Neuron (in vitro differentiated cells): ENCODE measurements around the gene NHSL1.

ENCODE experiments used
- H2AFZ ChIP-seq: one replicate; pipeline ENCODE4 v1.6.1; 2013; ENCODE audit warnings: low read depth, mild to moderate bottlenecking, inconsistent platforms, low read length, moderate library complexity
- H3K27me3 ChIP-seq: one replicate; pipeline ENCODE4 v1.6.1; 2013; ENCODE audit warnings: low read length; ENCODE audit not compliant: insufficient read depth
- H3K36me3 ChIP-seq: one replicate; pipeline ENCODE4 v1.6.1; 2013; ENCODE audit warnings: low read length; ENCODE audit not compliant: insufficient read depth
- H3K4me1 ChIP-seq: one replicate; pipeline ENCODE4 v1.6.1; 2013; ENCODE audit warnings: low read length; ENCODE audit not compliant: insufficient read depth
- H3K4me3 ChIP-seq: 2 replicates; pipeline ENCODE4 v1.5.1; 2013; ENCODE audit warnings: mild to moderate bottlenecking, low read length, moderate library complexity
- H3K9me3 ChIP-seq: one replicate; pipeline ENCODE4 v1.6.1; 2013; ENCODE audit warnings: low read length

Gene NHSL1

GRCh38 chr6:138515657-138516248 is 16.5 kb upstream of the NHSL1 start:
- no peaks in the 10 kb centered on the region for H3K27me3 ChIP-seq
- H2AFZ ChIP-seq, result no peak overlapping the region
- H3K4me3 ChIP-seq, result no peak overlapping the region
- peaks cover 23% of the 10 kb centered on the region for H3K4me1 ChIP-seq
- H3K36me3 ChIP-seq, result no peaks in the 10 kb centered on the region
- H3K9me3 ChIP-seq, result peaks cover 4% of the 10 kb centered on the region

- Histone ChIP-seq H3K4me1 (peaks cover 23% of the 10 kb centered on the region), H3K9me3 (peaks cover 4% of the 10 kb centered on the region), H3K36me3 (no peaks in the 10 kb centered on the region), H2AFZ (no peak overlapping the region), H3K4me3 (no peak overlapping the region), H3K27me3 (no peaks in the 10 kb centered on the region)
Measured at GRCh38 chr6:138514860-138515540, 15.7 kb upstream of the NHSL1 start.

GRCh38 chr6:138512609-138513008 is 13.3 kb upstream of the NHSL1 start:
- H3K4me3 ChIP-seq, result no peak overlapping the region
- H3K27me3 ChIP-seq, result no peaks in the 10 kb centered on the region
- H3K4me1 ChIP-seq, result peaks cover 42% of the 10 kb centered on the region
- H3K36me3 ChIP-seq, result no peaks in the 10 kb centered on the region
- H2AFZ ChIP-seq, result no peak overlapping the region
- H3K9me3 ChIP-seq, result peaks cover 1% of the 10 kb centered on the region

GRCh38 chr6:138510093-138510492 is 10.8 kb upstream of the NHSL1 start:
- no peaks in the 10 kb centered on the region for H3K27me3 ChIP-seq
- peaks cover 36% of the 10 kb centered on the region for H3K4me1 ChIP-seq
- H3K4me3 ChIP-seq, result no peak overlapping the region
- H3K9me3 ChIP-seq, result no peaks in the 10 kb centered on the region
- no peaks in the 10 kb centered on the region for H3K36me3 ChIP-seq
- H2AFZ ChIP-seq, result no peak overlapping the region

GRCh38 chr6:138509371-138509770 is 10.1 kb upstream of the NHSL1 start:
- Histone ChIP-seq H3K4me3 (no peak overlapping the region), H3K9me3 (no peaks in the 10 kb centered on the region), H3K4me1 (peaks cover 32% of the 10 kb centered on the region), H2AFZ (no peak overlapping the region), H3K27me3 (no peaks in the 10 kb centered on the region), H3K36me3 (no peaks in the 10 kb centered on the region)

GRCh38 chr6:138508676-138508988 is 9.3 kb upstream of the NHSL1 start:
- Histone ChIP-seq H3K4me3 (no peak overlapping the region), H2AFZ (no peak overlapping the region), H3K27me3 (no peaks in the 10 kb centered on the region), H3K4me1 (peaks cover 32% of the 10 kb centered on the region), H3K36me3 (no peaks in the 10 kb centered on the region), H3K9me3 (no peaks in the 10 kb centered on the region)

- Histone ChIP-seq H3K9me3 (no peaks in the 10 kb centered on the region), H3K4me3 (no peak overlapping the region), H3K27me3 (no peaks in the 10 kb centered on the region), H2AFZ (no peak overlapping the region), H3K4me1 (peaks cover 32% of the 10 kb centered on the region), H3K36me3 (no peaks in the 10 kb centered on the region)
Measured at GRCh38 chr6:138507977-138508675, 8.8 kb upstream of the NHSL1 start.

- H3K27me3 ChIP-seq, result no peaks in the 10 kb centered on the region
- peaks cover 35% of the 10 kb centered on the region for H3K4me1 ChIP-seq
- H3K9me3 ChIP-seq, result no peaks in the 10 kb centered on the region
- H3K36me3 ChIP-seq, result no peaks in the 10 kb centered on the region
- H2AFZ ChIP-seq, result no peak overlapping the region
- no peak overlapping the region for H3K4me3 ChIP-seq
Measured at GRCh38 chr6:138504764-138505689, 5.7 kb upstream of the NHSL1 start.

- no peaks in the 10 kb centered on the region for H3K27me3 ChIP-seq
- H3K4me1 ChIP-seq, result peaks cover 31% of the 10 kb centered on the region
- H2AFZ ChIP-seq, result no peak overlapping the region
- no peaks in the 10 kb centered on the region for H3K9me3 ChIP-seq
- H3K36me3 ChIP-seq, result no peaks in the 10 kb centered on the region
- no peak overlapping the region for H3K4me3 ChIP-seq
Measured at GRCh38 chr6:138503881-138504680, 4.8 kb upstream of the NHSL1 start.

GRCh38 chr6:138502546-138502945 is 3.3 kb upstream of the NHSL1 start:
- peaks cover 32% of the 10 kb centered on the region for H3K4me1 ChIP-seq
- no peaks in the 10 kb centered on the region for H3K9me3 ChIP-seq
- no peaks in the 10 kb centered on the region for H3K27me3 ChIP-seq
- no peaks in the 10 kb centered on the region for H3K36me3 ChIP-seq
- H3K4me3 ChIP-seq, result no peak overlapping the region
- no peak overlapping the region for H2AFZ ChIP-seq

- Histone ChIP-seq H3K4me3 (no peak overlapping the region), H3K4me1 (peaks cover 42% of the 10 kb centered on the region), H3K36me3 (peaks cover 4% of the 10 kb centered on the region), H2AFZ (no peak overlapping the region), H3K9me3 (no peaks in the 10 kb centered on the region), H3K27me3 (no peaks in the 10 kb centered on the region)
Measured at GRCh38 chr6:138500867-138501446, 1.7 kb upstream of the NHSL1 start.

GRCh38 chr6:138500045-138500665 is 861 bp upstream of the NHSL1 start:
- Histone ChIP-seq H3K4me3 (peak overlapping the region; percentile 66), H2AFZ (no peak overlapping the region), H3K27me3 (no peaks in the 10 kb centered on the region), H3K36me3 (peaks cover 12% of the 10 kb centered on the region), H3K4me1 (peaks cover 42% of the 10 kb centered on the region), H3K9me3 (no peaks in the 10 kb centered on the region)
